Right lobe of liver (tissue), 4 donors: ENCODE measurements around the gene MGAT4A.

Experiments used
- CTCF ChIP-seq, 4 donors: fragments of 200-600 bp in 3 of 4; fragments of 450-650 bp in 1 of 4; IDR thresholded peaks; one replicate each; pipeline versions ENCODE4 v1.5.1 to v1.8.0; 2016 to 2022; ENCODE audit warnings: antibody characterized with exemption in 4 of 4, mild to moderate bottlenecking in 2 of 4
- POLR2A ChIP-seq: fragments of 450-650 bp; IDR thresholded peaks from one replicate; pipeline ENCODE4 v1.6.1; 2017; ENCODE audit warnings: antibody characterized with exemption, mild to moderate bottlenecking
- donor health status: DM: no; HTN: no; CAD: no.
- donor health status: DM: no; HTN: no; CAD: no.
- donor health status: DM: no; HTN: yes; CAD: no.

GRCh38 chr2:98778151-98778550, 47.2 kb upstream of the MGAT4A start:
- no peak for TF ChIP-seq CTCF (IDR thresholded peaks at IDR 0.05)
- no peak for TF ChIP-seq POLR2A
